HG02763 (cell line): ENCODE results near the gene ST8SIA1.

Source experiments
- ATAC-seq: cut with Tn5 transposase; IDR thresholded peaks from one replicate; pipeline ENCODE4 v1.9.1; 2021; ENCODE audit warnings: mild to moderate bottlenecking, moderate library complexity; ENCODE audit not compliant: unreplicated experiment

The ST8SIA1 gene

GRCh38 chr12:22284871-22285270 lies 49.6 kb downstream of the ST8SIA1 start:
- ATAC-seq, result no peak

DNA sequence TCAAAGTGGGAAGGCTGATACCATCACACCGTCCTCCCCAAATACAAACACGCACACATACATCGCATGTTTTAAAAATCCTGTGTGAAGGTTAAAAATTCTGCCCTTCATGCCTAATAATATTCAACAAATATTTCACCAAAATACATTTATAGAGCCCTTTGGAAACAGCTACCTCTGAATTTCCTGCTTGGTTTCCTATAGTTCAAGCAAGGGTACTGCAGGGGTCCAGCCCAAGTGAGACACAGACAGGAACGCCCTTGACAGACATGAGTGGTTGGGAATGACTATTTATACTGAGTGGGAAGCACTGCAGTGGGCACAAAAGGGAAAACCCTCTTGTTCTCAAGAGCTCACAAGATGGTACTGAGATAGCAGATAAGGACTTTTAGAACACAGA lies 51.0 kb downstream of the ST8SIA1 start:
- no peak for ATAC-seq

DNA sequence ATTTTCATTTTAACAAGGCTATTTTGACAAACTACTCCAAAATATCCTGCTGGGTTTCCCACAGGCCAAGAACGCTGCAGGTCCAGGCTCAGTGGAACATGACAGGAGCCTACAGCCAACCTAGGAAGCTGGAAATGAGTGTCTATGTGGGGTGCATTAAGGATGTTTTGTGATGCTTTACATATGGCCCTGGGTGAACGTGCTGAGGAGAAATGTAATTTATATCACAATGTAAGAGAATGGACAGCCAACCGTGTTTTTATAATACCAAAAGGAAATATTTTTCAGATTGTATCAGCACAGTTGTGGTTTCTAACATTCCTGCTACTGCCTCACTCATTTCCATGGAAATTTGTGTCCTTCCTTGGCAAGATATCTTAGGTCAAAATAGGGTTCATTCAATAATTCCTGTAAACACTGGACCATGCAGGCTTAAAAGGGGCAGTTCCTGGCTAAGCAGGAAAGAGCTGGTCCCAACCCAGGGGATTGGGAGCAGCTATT lies 51.5 kb downstream of the ST8SIA1 start:
- no peak for ATAC-seq

GRCh38 chr12:22282283-22282682 lies 52.2 kb downstream of the ST8SIA1 start:
- ATAC-seq, result no peak

DNA sequence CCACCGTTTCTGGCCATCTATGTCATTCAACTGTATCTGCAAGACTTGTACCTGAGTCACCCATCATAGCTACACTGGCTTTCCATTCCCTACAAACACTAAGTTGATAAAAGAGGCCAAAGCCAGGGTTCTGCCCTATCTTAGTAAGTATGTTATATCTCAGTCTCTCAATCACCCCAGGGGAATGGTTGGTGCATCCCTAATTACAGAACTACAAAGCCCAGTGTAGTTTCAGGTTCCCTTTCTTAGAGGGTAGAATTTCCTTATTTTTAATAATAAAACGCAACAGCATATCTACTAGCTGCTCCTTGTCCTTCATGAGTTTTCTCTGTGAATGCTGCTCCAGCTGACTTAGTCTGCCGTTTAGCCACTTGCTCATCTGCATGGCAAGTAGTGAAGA lies 57.6 kb downstream of the ST8SIA1 start:
- no peak for ATAC-seq

DNA sequence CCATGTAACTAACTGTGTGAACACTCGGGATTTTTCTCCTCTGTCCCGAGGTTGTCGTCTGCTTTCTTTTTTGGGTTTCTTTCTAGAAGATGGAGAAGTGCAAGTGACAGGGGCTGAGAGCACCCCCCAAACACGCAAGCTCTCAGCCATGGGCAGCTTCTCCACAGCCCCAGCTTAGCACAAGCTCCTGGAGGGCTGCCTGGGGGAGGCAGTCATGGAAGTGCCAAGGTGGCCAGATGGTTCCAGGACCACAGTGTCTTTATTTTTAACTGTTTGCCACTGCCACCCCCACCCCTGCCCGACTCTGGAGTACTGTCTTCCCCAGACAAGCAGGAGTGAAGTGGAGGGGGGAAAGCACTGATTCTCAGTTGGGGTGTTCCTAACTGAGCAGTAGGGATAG lies 58.2 kb downstream of the ST8SIA1 start:
- no peak for ATAC-seq

DNA sequence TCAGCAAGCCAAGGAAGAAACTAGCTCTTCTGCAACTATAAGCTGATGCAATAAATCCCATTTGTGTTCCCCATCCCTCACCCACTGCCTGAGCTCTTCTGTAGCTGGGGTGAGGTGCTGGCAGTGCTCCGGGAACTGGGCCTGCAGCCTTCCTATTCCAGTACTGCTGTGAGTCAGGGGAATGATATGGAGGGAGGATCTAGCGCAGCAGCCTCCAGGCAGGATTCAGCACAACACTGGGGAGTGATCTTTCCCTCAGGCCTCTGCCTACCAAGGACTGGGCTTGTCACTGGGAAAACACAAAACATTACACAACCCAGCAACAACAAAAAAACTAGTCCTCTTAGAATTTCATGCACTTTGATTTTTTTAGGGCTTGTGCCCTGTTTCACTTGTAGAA lies 58.7 kb downstream of the ST8SIA1 start:
- no peak for ATAC-seq

GRCh38 chr12:22272335-22273151 lies 62.0 kb downstream of the ST8SIA1 start:
- no peak for ATAC-seq

GRCh38 chr12:22271023-22271422 lies 63.5 kb downstream of the ST8SIA1 start:
- no peak for ATAC-seq

- ATAC-seq, result no peak
Observed at GRCh38 chr12:22268973-22269372, 65.5 kb downstream of the ST8SIA1 start.

DNA sequence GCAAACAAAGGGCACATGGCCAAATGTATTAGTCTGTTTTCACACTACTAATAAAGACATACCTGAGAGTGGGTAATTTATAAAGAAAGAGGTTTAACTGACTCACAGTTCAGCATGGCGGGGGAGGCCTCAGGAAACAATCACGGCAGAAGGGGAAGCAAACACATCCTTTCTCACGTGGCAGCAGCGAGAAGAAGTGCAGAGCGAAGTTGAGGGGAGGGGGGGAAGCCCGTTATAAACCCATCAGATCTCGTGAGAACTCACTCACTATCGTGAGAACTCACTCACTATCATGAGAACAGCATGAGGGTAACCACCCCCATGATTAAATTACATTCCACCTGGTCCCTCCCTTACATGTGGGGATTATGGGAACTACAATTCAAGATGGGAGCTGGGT lies 66.1 kb downstream of the ST8SIA1 start:
- ATAC-seq, result no peak

DNA sequence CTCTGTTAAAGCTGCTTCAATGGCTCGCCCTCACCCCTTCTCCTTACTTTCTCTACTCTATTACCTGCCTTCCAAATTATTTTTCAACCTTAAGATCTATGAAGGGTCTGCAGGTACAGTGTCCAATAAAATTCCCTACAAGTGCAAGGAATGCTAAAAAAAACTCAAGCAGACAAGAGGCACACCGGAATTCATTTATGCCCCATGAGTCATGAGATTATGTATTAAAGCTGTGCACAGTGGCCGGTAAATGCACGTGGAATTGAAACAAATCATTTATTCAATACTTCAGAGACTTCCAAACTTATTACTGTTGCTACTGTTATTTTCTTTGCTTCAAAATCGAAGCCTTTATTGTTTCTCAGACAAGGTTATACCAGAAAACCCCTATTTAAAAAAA lies 68.4 kb downstream of the ST8SIA1 start:
- no peak for ATAC-seq

DNA sequence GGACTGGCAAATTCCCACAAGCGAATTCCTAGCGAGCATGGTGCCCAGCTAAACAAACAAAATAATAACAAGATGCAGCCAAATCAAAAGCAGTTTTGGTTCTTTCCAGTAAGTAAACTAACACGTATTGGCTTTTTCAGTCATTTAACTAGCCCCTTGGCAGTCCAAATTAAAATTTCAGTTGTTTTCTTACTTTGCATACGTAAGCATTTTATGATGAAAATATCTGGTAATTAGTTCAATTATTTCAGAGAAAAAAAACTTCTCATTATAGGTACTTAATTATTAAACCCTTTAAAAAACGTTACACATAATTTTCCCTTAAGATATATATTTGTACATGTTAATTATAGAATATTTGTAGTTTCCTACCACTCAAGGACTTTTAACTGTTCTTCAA lies 70.1 kb downstream of the ST8SIA1 start:
- ATAC-seq, result no peak

DNA sequence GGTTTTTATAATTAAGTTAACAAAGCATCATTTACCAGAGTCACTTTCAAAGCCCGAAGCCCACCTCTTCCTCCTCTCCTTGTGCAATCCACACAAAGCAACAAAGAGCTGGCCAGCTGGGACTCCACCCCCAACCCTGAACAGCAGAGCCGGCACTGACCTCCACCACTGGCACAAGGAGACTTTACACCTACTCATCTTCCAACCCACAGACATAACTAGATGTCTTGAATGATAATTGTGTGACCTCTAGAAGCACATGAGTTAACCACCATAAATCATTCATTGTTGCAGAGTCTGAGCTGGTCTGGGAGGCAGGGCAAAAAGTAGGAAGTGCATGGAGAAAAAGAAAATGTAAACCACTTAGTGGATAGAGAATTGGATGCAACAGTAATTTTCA lies 72.2 kb downstream of the ST8SIA1 start:
- ATAC-seq, result no peak

GRCh38 chr12:22257100-22257499 lies 77.4 kb downstream of the ST8SIA1 start:
- ATAC-seq, result no peak

- ATAC-seq, result no peak
Observed at GRCh38 chr12:22256605-22257004, 77.9 kb downstream of the ST8SIA1 start.

GRCh38 chr12:22256041-22256441 lies 78.5 kb downstream of the ST8SIA1 start:
- ATAC-seq, result no peak

GRCh38 chr12:22255097-22255496 lies 79.4 kb downstream of the ST8SIA1 start:
- no peak for ATAC-seq

DNA sequence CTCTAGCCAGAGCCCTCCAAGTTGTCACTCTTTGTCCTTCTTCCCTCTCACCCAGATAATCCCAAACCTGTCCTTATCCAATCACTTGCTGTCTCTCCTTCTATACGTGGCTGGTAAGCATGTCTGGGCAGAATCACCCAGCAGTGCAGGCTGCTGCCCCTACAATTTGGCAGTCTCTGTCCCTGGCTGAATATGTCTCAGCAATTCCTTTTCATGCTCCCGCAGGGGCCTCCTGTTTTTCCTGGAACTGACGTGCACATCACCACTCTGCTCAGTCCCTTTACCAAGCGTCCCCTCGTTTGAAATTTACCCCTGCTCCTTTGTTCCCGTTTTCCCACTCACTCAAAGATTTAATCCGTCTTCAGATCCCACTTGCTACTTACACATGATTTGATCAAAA lies 80.0 kb downstream of the ST8SIA1 start:
- no peak for ATAC-seq

GRCh38 chr12:22252057-22252456 lies 82.5 kb downstream of the ST8SIA1 start:
- ATAC-seq, result no peak

DNA sequence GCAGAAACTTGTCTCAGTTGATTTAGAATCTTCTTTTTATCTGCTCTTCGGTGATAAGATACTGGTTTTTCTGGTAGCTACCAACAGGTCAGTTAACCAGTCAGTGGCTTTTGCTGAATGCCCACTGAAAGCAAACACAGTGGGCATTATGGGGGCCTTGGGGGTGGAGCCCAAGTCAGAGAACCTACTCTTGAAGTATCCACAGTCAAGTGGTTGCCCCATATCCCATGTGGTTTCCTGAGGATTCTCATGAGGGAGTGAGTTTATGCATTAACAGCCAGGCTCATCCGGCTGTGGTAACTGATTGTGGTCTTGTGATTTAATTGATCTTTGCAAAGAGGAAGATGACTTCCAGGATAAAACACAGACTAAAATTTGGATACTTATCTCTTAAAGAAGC lies 83.7 kb downstream of the ST8SIA1 start:
- no peak for ATAC-seq

DNA sequence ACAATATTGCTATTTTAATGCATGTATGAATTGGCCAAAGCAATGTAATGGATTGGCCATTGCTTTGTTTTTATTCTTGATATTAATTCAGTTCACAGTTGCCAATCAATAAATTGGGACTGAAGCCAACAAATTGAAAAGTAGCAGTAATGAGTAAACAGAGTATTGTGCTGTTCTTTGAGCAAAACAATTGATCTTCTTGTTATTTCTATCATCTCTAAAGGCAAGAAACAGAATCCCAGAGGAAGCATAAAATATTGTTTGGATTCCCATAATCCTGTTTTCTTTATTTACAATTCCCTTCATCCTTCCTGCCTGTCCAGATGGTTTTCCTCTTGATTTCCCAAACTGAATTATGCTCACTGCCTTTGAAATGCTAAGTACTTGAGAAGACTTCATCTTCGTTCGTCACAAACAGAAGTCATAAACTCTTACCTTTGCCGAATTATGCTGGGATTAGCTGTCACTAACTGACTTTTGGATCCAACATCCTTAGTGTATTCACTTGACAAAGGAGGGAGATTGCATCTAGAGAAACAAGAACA lies 85.9 kb downstream of the ST8SIA1 start:
- ATAC-seq, result no peak

DNA sequence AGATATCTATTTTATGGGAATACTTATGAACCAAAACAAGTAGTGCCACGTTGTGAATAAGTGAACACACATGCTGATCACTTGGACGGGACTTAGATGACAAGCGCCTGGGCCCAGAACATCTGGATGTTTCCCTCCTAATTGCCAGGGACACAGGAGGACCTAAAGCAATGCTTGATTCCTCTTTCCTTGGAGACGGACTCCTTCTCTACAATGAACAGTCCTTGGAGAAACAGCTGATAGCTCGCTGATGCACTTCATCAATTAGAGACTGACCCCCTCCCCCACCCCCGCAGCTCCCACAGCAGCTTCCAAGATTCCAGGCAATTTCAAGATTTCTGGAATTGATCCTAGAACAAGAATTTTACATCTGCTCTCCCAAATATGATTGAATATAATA lies 86.4 kb downstream of the ST8SIA1 start:
- no peak for ATAC-seq
